ENCODE data around the gene ZNF423. TPM values are rescaled to one million over a fixed set of nuclear protein-coding genes. Genes with fewer than 3 reads are reported as not detected.

ZNF423 gene
- total and polyA plus RNA-seq, 2 experiments from 2014 or later: 14.9 to 41.8 TPM

GRCh38 chr16:49724774-49725173 lies 131.1 kb downstream of the ZNF423 start:
- H3K4me3 ChIP-seq: no peak overlapping the region
- Mint-ChIP-seq H3K27ac (peak overlapping the region; percentile 8; the same call in 1 of the 2 replicates), H3K4me3 (no peak overlapping the region), H3K36me3 (ENCODE audit: low read depth) (peaks cover 20% of the 10 kb centered on the region), H3K9me3 (peaks cover 5% of the 10 kb centered on the region; the same call in 2 of the 3 replicates), H3K27me3 (ENCODE audit: insufficient read depth, low read depth, poor library complexity) (peaks cover 10% of the 10 kb centered on the region), H3K4me1 (peaks cover 17% of the 10 kb centered on the region)
- H4K20me1 ChIP-seq (replicated peaks; ENCODE audit: insufficient read depth): no peaks in the 10 kb centered on the region
- H2AFZ ChIP-seq: no peak overlapping the region
- H3K27me3 ChIP-seq (ENCODE audit: insufficient read depth): no peaks in the 10 kb centered on the region
- no peaks in the 10 kb centered on the region; the same call in 1 of the 2 replicates for H3K9me2 ChIP-seq (ENCODE audit: insufficient read depth)
- H3K36me3 ChIP-seq (ENCODE audit: insufficient read depth): 0 out of 2 replicates have a peak, but pooled peaks cover under 1% of the 10 kb centered on the region
- no peaks in the 10 kb centered on the region for H3K4me1 ChIP-seq (ENCODE audit: insufficient read depth)
- ATAC-seq: no peak
- TF ChIP-seq EZH2phosphoT487 (IDR thresholded peaks at IDR 0.05; ENCODE audit: unreplicated experiment): no peak
- H3K4me2 ChIP-seq: no peak overlapping the region
- no peak overlapping the region for H3K27ac ChIP-seq (ENCODE audit: low read depth)
- no peak for DNase-seq (ENCODE audit: low spot score)
- H3F3A ChIP-seq (replicated peaks; ENCODE audit: low read depth): no peaks in the 10 kb centered on the region
- H3K79me2 ChIP-seq (replicated peaks; ENCODE audit: insufficient read depth): peaks cover 12% of the 10 kb centered on the region; the same call in 1 of the 2 replicates

DNA sequence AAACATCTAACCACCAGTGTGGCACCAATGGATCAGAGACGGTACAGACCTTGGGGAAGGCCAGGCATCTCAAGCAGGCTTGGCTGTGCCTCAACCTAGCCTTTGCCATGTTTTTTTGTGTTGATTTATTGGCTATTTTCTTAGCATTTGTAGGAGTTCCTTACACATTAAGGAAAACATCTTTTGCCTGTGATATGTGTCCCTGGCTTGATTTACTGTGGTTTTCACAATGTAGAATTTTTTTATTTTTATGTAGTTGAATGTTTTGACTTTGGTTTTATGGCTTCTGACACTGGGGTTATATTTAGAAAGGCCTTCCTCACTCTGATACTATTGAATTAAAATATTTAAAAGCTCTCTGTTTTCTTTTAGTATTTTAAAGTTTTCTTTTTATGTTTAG lies 132.6 kb downstream of the ZNF423 start:
- Mint-ChIP-seq H3K27me3 (ENCODE audit: insufficient read depth, low read depth, poor library complexity) (peaks cover 13% of the 10 kb centered on the region), H3K36me3 (ENCODE audit: low read depth) (peaks cover 17% of the 10 kb centered on the region; the same call in 2 of the 3 replicates)
- TF ChIP-seq ZNF462 (CRISPR knock-in tag; IDR thresholded peaks at IDR 0.05) (no peak), CREB1 (CRISPR knock-in tag; IDR thresholded peaks at IDR 0.05; ENCODE audit: low read depth) (no peak), STAT1 (IDR thresholded peaks at IDR 0.05; ENCODE audit: unreplicated experiment) (no peak), REST (IDR thresholded peaks at IDR 0.05; ENCODE audit: unreplicated experiment) (no peak), ZNF331 (CRISPR knock-in tag; IDR thresholded peaks at IDR 0.05; ENCODE audit: low read depth) (no peak), ZNF114 (CRISPR knock-in tag; IDR thresholded peaks at IDR 0.05) (no peak), EZH2phosphoT487 (IDR thresholded peaks at IDR 0.05; ENCODE audit: unreplicated experiment) (no peak), POLR2AphosphoS5 (IDR thresholded peaks at IDR 0.05; ENCODE audit: low read depth) (no peak)

More for the DNA sequence above, 132.6 kb downstream of the ZNF423 start:
- no peak for DNase-seq (ENCODE audit: low spot score)
- H3K4me2 ChIP-seq: no peak overlapping the region
- H4K20me1 ChIP-seq (replicated peaks; ENCODE audit: insufficient read depth): no peaks in the 10 kb centered on the region
- H3K4me1 ChIP-seq (ENCODE audit: insufficient read depth): no peaks in the 10 kb centered on the region
- H3K4me1 Mint-ChIP-seq: peaks cover 19% of the 10 kb centered on the region
- H3K27me3 ChIP-seq (ENCODE audit: insufficient read depth): no peaks in the 10 kb centered on the region
- H3K27ac Mint-ChIP-seq: no peak overlapping the region
- H3K9me3 Mint-ChIP-seq: peaks cover 3% of the 10 kb centered on the region; the same call in 1 of the 3 replicates
- no peaks in the 10 kb centered on the region for H3K36me3 ChIP-seq (ENCODE audit: insufficient read depth)
- H3K4me3 ChIP-seq: no peak overlapping the region
- no peaks in the 10 kb centered on the region for H3F3A ChIP-seq (replicated peaks; ENCODE audit: low read depth)
- peaks cover 12% of the 10 kb centered on the region; the same call in 1 of the 2 replicates for H3K79me2 ChIP-seq (replicated peaks; ENCODE audit: insufficient read depth)
- ATAC-seq: no peak
- H3K4me3 Mint-ChIP-seq: no peak overlapping the region
- H3K9me2 ChIP-seq (ENCODE audit: insufficient read depth): no peaks in the 10 kb centered on the region; the same call in 1 of the 2 replicates
- H2AFZ ChIP-seq: no peak overlapping the region
- H3K27ac ChIP-seq (ENCODE audit: low read depth): no peak overlapping the region
